HG03575 (cell line): ENCODE measurements around the gene MVP.
"Not testable (repeated sequence)": the region's sequence is repeated elsewhere in the genome, so short reads cannot be mapped to it uniquely, and the experiment has no call there.

Source experiments
- ATAC-seq: cut with Tn5 transposase; IDR thresholded peaks from one replicate; pipeline ENCODE4 v1.9.1; 2021; ENCODE audit not compliant: unreplicated experiment, insufficient number of reproducible peaks, low FRiP score; ENCODE audit errors: extremely low read depth

Gene MVP

GRCh38 chr16:29862383-29862883 is 42.2 kb downstream of the MVP start:
- ATAC-seq, result no peak

GRCh38 chr16:29862884-29863668 is 42.8 kb downstream of the MVP start, which contains the start of gene CDIPT:
TSS of gene CDIPT (minus strand) at chr16:29863226. CDS start at chr16:29862857, 369 bp downstream.
- ATAC-seq, result no peak

- no peak for ATAC-seq
Observed at GRCh38 chr16:29863669-29863984, 43.4 kb downstream of the MVP start.

- no peak for ATAC-seq
Observed at GRCh38 chr16:29864205-29864604, 43.9 kb downstream of the MVP start.

GRCh38 chr16:29868396-29869009 is 48.2 kb downstream of the MVP start:
- ATAC-seq, result no peak

- not testable (repeated sequence) for ATAC-seq
Observed at GRCh38 chr16:29869067-29869466, 48.8 kb downstream of the MVP start.

- no peak for ATAC-seq
Observed at GRCh38 chr16:29871822-29872546, 51.7 kb downstream of the MVP start.

GRCh38 chr16:29873319-29873718 is 53.1 kb downstream of the MVP start:
- no peak for ATAC-seq

GRCh38 chr16:29875206-29875605 is 54.9 kb downstream of the MVP start:
- ATAC-seq, result no peak

GRCh38 chr16:29876217-29876593 is 55.9 kb downstream of the MVP start:
- no peak for ATAC-seq

GRCh38 chr16:29876594-29877249 is 56.5 kb downstream of the MVP start:
- ATAC-seq, result no peak

GRCh38 chr16:29877266-29877961 is 57.2 kb downstream of the MVP start:
- ATAC-seq, result no peak

GRCh38 chr16:29878172-29878571 is 57.9 kb downstream of the MVP start:
- no peak for ATAC-seq

GRCh38 chr16:29881050-29881449 is 60.8 kb downstream of the MVP start:
- no peak for ATAC-seq

- ATAC-seq, result no peak
Observed at GRCh38 chr16:29883987-29884386, 63.7 kb downstream of the MVP start.

GRCh38 chr16:29889372-29889771 is 69.1 kb downstream of the MVP start:
- not testable (repeated sequence) for ATAC-seq

- ATAC-seq, result no peak
Observed at GRCh38 chr16:29891525-29892457, 71.5 kb downstream of the MVP start.

- no peak for ATAC-seq
Observed at GRCh38 chr16:29892458-29892813, 72.2 kb downstream of the MVP start.
